IPS DF 4.7 (cell line): ENCODE measurements around the gene REPIN1.

Experiments used
- DNase-seq: peaks from one replicate; pipeline ENCODE4 v3.0.0-alpha.2; 2013; ENCODE audit warnings: low spot score; ENCODE audit errors: extremely low read depth

REPIN1 gene

DNA sequence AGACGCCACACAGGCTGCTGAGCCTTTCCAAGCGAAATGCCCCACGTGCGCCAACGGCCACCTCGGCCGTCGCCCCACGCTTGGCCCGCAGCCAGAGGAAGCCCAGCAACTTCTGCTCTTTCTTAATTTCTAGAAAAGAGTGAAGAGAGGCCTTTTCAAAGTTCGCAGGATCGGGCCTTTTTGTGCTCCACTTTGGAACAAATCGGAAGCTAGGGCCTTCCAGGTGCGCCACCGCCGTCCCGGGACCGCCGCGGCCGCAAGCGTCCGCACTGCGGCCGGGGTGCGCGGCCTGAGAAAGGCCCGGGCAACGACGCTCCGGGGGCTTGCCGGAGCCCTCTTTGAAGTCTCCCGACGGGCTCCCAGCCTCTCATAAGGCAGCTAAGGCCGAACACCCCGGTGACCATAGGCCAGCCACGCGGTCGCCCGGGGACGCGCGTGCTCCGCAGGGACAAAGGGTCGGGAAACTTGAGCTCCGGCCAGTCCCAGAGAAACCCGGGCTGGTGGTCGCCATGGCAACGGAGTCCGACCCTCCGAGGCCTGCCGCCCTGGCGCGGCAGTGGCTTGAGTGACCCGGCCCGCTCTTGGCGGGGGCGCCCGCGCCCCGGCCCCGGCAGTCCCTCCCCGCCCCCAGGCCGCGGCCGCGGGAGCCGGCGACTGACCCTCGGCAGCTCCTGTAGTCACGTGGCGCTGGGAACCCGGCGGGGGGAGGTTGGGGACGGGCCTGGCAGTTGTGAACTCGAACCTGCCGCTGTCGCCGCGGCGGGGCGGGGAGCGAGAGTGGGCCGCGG is at the start of gene REPIN1:
Gene REPIN1 (plus strand): TSS at position 727 of the 788 bp plus-strand sequence. CDS start 890 bp downstream, outside the sequence.
- no peak for DNase-seq

DNA sequence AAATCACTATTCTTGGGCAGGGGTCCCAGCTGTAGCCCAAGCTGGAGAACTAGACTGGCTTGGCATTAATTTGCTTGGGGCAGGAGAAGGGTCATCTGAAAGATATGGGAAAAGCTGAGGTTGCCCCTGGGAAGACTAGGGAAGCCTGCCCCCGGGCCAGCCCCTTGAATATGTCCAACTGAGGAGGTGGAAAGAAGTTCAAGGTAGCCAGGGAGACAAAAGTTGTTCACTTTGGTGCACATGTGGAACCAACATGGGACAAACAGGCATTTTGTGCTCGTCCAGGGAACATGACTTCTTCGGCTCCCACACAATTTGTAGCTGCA is 46.9 kb upstream of the REPIN1 start:
- no peak for DNase-seq

- DNase-seq = no peak
Measured at GRCh38 chr7:150322114-150322832, 46.3 kb upstream of the REPIN1 start.

DNA sequence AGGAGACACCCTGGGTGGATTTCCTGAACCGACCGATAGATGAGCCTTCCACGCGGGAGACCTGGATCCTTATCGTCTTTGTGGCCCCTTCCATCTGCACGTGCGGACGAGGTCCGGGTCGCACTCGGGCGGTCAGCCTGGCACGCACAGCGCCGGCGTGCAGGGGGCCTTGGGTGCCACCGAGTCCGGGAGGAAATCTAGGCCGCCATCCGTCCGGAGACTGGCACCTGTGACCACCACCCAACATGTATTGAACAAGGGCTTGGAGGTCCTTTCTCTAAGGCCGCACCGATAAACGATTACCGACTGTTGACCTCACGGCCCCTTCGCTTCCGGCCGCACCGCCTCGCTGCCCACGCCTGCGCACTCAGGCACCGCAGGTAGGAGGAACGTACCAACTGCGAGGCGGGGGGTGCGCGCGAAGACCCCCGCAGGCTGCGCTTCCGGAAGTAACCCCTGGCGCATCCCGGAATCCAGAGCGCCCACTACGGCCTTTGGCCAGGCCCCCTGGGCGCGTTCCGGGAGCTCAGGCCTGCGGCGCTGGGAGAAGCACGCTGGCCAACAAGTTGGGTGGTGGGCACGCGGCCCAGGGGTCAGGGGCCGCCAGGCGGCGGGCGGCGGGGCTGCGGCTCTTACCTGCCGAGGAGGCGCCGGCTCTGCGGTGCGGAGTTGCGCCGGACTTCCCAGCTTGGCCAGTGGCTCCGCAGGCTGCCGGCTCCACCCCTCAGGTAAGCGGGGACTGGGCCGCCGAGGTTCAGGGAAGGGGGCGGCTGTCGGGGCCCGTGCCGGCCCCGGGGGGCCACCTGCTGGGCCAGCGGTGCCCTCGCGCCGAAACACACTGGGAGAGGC is 45.6 kb upstream of the REPIN1 start, which contains the start of the genes ACTR3C and LRRC61:
Gene ACTR3C (minus strand): TSS at position 713 of the 849 bp plus-strand sequence. CDS start 28,249 bp downstream, outside the sequence.
Gene LRRC61 (plus strand): TSS at position 523 of the 849 bp plus-strand sequence. CDS start 13,507 bp downstream, outside the sequence.
- DNase-seq = no peak

GRCh38 chr7:150323682-150324372 is 44.8 kb upstream of the REPIN1 start:
- no peak for DNase-seq

DNA sequence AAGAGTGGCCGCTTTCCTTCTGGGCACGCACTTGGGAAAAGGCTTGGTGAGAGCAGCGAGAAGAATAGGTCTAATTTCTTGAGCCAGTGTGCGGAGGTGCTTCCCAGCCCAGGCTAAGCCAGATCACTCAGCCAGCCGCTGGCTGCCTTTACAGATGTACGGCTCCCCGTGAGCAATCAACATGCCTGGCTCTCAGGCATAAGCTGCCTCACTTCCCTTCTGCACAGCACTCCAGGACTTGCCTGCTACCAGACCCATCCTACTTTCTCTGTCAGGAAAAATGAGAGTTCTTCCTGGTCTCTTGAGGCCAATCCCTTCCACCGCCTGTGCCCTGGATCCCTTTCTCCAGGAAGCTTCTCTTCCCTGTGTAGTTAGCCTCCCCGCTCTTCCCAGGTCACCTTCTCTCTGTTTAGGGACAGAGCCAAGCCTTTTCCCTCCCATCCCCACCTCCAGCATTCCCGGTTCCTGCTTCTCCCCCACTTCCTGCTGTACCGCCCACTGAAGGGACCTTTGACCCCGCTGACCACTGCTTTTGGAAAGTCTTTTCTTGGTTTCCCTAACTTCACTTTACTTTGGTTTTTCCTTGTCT is 44.2 kb upstream of the REPIN1 start:
- DNase-seq = no peak

- no peak for DNase-seq
Measured at GRCh38 chr7:150325110-150325611, 43.5 kb upstream of the REPIN1 start.

DNA sequence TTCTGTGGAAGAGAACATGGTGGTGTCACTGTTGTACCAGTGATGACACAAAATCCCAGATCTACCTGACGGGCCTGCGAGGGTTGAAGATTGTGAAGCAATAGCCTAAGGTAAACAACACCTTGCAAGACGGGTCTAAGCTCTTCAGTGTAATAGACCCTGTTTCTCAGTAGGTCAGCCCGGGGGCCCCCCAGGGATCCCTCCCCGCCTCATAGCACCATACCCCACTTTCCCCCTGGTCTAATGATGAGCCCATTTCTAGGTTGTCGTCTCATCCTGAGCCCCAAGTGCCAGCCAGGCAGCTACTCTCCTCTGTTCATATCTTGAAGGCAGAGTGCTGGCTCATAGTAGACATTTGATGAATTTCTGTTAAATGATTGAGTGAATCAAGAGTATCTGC is 42.7 kb upstream of the REPIN1 start:
- no peak for DNase-seq

DNA sequence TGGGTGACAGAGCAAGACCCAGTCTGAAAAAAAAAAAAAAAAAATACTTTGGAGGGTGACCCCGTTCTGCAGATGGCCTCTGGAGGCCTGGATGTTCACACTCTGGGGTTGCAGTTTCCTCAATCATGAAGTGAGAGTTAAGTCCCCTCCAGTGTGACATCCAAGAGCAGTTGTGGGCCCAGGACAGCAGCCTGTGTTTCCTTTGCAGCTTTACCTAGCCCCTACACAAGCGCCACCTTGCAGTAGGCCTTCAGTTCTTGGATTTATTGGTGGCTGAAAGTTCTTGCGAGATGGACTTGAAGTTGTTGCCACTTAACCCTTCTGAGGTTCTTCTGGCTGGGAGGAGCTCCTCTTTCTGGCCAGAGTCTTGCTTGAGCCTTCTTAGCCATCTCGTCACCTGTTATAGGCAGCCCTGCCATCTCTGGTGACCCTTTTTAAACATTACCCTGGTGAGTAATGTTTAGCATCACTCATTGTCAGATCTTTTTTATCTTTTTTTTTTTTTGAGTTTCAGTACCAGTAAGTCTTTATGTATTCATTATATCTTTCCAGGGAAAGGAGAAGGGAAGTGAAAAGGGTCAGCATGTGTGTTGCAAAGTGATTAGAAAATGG is 41.9 kb upstream of the REPIN1 start:
- no peak for DNase-seq

- no peak for DNase-seq
Measured at GRCh38 chr7:150327308-150327707, 41.3 kb upstream of the REPIN1 start.

DNA sequence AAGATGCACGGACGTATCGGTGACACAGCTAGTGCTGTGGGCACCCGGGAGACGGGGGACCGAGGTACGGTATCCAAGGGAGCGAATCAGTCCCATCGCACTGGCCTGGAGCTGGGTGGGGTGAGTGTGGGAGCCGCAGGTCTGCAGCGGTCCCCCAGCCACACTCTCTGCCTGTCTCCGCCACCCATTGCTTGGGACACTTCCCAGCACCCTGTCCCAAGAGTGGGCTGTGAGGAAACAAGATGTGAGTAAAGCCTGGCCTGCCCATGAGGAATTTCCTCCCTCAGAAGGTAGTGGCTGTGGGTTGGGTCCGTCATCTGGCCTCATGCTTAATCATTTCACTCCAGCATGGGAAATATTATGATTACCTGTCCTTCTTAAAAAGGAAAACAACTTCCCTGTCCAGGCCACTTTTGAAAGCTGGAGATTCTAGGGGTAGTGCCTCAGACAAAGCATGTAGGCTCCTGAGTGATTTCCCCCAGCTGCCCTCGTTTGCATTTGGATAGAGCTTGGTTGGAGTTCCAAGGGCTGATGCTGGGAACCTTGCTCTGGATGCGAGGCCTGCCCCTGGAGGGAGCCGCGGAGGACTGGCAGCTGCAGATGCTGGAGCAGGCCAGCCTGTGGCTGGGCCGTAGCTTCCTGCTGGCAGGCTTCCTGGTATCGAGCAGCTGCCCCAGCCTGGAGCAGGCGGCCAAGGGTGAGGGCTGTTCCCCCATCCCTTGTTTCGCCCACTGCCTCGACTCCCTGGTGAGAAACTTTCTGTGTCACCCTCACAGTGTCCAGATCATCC is 39.1 kb upstream of the REPIN1 start:
- DNase-seq = no peak

DNA sequence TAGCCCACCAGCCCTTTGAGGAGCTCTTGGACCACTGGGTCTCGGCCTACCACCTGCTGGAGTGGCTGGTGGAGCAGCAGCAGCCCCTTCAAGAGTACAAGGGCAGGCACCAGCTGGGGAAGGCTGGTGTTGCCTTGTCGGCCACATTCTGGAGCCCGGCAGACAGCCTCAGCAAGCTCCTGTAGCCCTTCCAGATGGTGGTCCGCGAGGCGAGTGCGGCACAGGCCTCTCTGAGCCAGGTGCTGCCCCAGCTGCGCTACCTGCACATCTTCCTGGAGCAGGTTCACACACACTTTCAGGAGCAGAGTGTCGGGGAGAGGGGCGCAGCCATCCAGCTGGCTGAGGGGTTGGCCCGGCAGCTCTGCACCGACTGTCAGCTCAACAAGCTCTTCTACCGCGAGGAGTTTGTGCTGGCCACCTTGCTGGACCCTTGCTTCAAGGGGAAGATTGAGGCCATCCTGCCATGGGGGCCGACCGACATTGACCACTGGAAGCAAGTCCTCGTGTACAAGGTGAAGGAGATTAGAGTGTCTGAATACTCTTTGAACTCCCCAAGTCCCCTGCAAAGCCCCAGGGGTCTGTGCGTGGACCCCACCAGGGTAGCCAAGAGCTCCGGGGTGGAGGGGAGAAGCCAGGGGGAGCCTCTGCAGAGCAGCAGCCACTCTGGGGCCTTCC is 38.3 kb upstream of the REPIN1 start:
- DNase-seq = no peak

DNA sequence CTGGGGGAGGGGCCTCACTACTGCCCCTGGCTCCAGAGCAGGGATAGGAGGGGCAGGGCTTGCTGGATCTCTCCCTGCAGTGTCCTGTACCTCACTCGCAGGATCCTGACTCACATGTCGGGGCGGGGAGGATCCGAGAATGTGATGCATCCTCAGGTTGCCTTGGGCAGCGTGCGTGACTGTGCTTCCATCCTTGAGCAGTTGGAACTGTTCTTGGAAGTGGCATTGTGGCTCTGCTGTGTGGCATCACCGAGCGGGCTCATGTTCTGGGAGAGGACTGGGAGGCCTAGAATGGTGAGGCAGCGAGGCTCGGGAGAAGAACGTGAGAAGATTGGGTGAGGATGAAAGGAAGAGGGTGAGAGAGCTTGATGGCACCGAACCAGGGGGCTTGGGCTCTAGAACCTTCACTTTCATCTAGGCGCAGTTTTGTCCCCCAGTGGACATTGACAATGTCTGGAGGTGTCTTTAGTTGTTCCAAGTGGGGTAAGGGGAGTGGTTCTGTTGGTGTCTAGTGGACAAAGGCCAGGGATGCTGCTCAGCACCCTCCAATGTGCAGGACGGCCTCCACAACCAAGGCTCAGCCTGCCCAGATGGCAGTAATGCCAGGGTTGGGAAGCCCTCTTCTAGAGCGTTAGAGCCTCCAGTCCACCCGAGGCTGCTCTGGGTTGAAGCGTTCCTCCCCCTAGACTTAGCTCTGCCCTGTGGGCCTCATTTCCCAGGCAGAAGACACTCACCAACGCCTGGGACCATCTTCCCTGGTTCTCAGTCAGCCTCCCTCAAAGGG is 35.6 kb upstream of the REPIN1 start:
- no peak for DNase-seq

DNA sequence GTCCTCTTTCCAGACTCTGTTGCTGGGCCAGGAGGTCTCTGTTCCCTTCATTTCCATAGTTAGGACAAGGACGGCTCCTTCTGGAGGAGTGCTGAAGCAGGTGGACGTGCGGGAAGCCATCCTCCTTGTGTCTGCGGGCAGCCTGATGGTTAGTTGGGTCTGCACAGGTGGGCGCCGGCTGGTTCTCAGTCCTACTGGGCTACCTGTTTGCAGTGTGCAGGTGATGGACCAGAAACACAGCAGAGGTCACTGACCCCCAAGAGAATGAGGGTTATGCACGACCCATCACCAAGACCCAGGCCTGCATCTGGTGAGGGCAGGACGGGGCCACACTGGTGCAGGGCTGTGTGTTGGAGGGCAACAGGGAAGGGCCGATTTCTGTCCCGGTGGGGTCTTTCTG is 35.0 kb upstream of the REPIN1 start:
- DNase-seq = no peak

- no peak for DNase-seq
Measured at GRCh38 chr7:150334108-150334507, 34.5 kb upstream of the REPIN1 start.

- no peak for DNase-seq
Measured at GRCh38 chr7:150335108-150335773, 33.4 kb upstream of the REPIN1 start.

DNA sequence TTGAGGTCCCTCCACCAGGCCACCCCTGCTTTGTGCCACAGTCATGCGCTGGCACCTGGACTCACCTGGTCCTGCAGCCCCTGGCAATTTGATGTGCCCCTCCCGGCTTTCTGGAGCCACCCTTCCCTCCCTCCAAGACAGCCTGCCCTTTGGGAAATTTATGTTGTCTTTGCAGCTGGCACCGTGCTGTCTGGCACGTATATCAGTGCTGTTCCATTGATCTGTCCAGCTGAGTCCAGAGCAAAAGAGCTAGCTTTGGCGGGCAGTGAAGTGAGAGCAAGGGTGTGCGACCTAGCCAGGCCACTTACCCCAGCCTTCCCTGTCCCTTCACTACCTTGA is 32.9 kb upstream of the REPIN1 start:
- no peak for DNase-seq

DNA sequence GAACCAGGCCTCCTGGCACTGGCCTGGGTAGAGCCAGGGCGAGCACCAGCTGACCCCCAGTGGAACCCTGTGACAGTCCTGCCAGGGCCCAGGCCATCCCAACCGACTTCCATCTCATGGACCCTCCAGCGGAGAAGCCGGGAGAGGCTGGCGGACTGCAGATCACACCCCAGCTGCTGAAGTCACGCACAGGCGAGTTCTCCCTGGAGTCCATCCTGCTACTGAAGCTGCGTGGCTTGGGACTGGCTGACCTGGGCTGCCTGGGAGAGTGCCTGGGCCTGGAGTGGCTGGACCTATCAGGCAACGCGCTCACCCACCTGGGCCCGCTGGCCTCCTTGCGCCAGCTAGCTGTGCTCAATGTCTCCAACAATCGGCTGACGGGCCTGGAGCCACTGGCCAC is 31.9 kb upstream of the REPIN1 start:
- DNase-seq = no peak
